ENCODE data around the gene F2. TPM values are rescaled to one million over a fixed set of nuclear protein-coding genes. Genes with fewer than 3 reads are reported as not detected.
"Not testable (repeated sequence)": the region's sequence is repeated elsewhere in the genome, so short reads cannot be mapped to it uniquely, and the experiment has no call there.

The F2 gene
- polyA plus RNA-seq, 4 donors = 0.09 to 2.3 TPM; not detected in 2

DNA sequence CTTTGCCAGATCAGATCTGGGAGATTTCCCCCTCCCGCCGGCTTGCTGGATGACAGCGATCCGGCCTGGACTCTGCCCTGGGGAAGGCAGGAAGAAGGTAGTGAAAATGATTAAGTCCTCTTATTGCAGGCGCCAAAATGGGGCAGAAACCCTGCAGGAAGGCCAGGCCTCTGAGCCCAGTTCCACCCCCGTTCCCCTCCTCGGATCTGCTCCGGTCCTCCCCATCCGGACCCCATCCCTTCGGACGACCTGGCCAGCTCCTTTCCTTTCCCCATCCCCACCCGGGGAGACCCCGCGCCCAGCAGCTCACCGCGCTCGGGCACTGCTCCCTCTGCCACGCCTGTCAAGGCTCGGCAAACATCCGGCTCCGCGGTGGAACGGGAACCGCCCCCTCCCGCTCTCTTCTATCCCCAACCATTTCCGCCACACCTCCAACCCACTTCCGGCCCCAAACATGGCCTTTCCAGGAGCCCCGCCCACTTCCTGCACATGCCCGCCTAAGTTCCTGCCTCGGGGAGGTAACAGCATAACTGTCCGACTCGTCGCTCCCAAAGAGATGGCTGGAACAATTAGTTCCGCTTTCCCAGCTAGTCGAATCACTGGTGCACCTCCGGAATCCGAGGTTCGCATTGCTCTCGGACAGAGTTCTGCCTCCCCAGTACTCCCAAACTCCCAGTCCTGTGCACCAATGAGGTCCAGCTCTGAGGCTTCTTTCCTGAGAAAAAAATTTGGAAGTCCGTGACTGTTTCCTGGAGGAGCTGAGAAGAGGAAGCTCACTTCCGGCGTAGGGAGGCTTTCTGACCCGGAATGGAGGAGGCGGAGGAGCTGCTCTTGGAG lies 18.6 kb upstream of the F2 start, which contains the start of the genes ARHGAP1 and ZNF408:
TSS of gene ARHGAP1 (minus strand) at position 379 of the 837 bp plus-strand sequence. CDS start 4,512 bp downstream, outside the sequence.
TSS of gene ZNF408 (plus strand) at position 791 of the 837 bp plus-strand sequence. CDS start at position 808, 17 bp downstream.
- peak within 1 kb of the TSS; percentile 80 to 96 (median 93) for H3K27ac ChIP-seq (ENCODE audit: low read depth in 1 of 3, low read length in 2 of 3)

DNA sequence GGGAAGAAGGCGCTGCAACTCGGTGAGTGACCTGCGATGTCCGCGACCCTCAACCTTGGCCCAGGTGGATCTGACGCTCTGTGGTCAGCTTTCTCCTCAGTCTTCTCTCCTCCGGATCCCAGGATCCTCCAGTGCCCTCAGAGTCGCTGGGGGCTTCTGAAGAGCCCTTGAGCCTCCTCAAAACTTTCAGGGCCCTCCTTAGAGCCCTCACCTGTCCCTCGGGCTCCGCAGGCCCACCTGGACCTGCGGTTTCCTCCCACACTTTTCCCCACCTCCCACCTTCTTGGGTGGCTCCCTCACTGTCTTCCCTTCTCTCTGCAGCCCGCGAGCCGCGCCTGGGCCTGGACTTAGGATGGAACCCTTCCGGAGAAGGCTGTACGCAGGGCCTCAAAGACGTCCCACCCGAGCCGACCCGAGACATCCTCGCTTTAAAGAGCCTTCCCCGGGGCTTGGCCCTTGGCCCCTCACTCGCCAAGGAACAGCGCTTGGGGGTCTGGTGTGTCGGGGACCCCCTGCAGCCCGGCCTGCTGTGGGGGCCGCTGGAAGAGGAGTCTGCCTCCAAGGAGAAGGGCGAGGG lies 17.8 kb upstream of the F2 start:
- H3K27ac ChIP-seq (ENCODE audit: low read depth in 1 of 3, low read length in 2 of 3) = peak overlapping the region in 2 of 3 donors; percentile 92 to 93
- peaks cover 0 to 18% (median 3%) of the 10 kb centered on the region in 3 donors for H3K4me1 ChIP-seq (ENCODE audit: control insufficient read depth in 3 of 3, insufficient read depth in 2 of 3, low read depth in 1 of 3, low read length in 2 of 3)
- no peaks in the 10 kb centered on the region for H3K27me3 ChIP-seq (ENCODE audit: control insufficient read depth in 3 of 3, insufficient read depth in 3 of 3, low read length in 3 of 3)
- H3K36me3 ChIP-seq (ENCODE audit: control insufficient read depth in 3 of 3, insufficient read depth in 2 of 3, low read depth in 1 of 3, low read length in 3 of 3) = peaks cover 14 to 54% (median 16%) of the 10 kb centered on the region in 3 donors
- H3K4me3 ChIP-seq (ENCODE audit: low read depth in 1 of 3, low read length in 3 of 3) = peak overlapping the region; percentile 81 to 99 (median 95)
- no peaks in the 10 kb centered on the region for H3K9me3 ChIP-seq (ENCODE audit: control insufficient read depth in 2 of 2, insufficient read depth in 1 of 2, low read depth in 1 of 2, low read length in 1 of 2)
- FAIRE-seq (no peak), DNase-seq (no peak)
- WGBS, 3 donors = 1 to 2% (median 1%) methylated on average over 28 to 29 of the region's 29 CpGs

More for the DNA sequence above, 18.6 kb upstream of the F2 start, which contains the start of the genes ARHGAP1 and ZNF408:
- Histone ChIP-seq H3K4me1 (ENCODE audit: control insufficient read depth in 3 of 3, insufficient read depth in 2 of 3, low read depth in 1 of 3, low read length in 2 of 3) (peaks cover 0 to 18% (median 3%) of the 10 kb centered on the region in 3 donors), H3K4me3 (ENCODE audit: low read depth in 1 of 3, low read length in 3 of 3) (peak within 1 kb of the TSS; percentile 81 to 99 (median 95)), H3K27me3 (ENCODE audit: control insufficient read depth in 3 of 3, insufficient read depth in 3 of 3, low read length in 3 of 3) (no peaks in the 10 kb centered on the region), H3K36me3 (ENCODE audit: control insufficient read depth in 3 of 3, insufficient read depth in 2 of 3, low read depth in 1 of 3, low read length in 3 of 3) (peaks cover 12 to 54% (median 16%) of the 10 kb centered on the region in 3 donors), H3K9me3 (ENCODE audit: control insufficient read depth in 2 of 2, insufficient read depth in 1 of 2, low read depth in 1 of 2, low read length in 1 of 2) (no peaks in the 10 kb centered on the region)
- FAIRE-seq (no peak), DNase-seq (peak; percentile 99 to 100)
- 0 to 1% (median 1%) methylated on average over 41 to 44 of the region's 44 CpGs for WGBS, 3 donors

DNA sequence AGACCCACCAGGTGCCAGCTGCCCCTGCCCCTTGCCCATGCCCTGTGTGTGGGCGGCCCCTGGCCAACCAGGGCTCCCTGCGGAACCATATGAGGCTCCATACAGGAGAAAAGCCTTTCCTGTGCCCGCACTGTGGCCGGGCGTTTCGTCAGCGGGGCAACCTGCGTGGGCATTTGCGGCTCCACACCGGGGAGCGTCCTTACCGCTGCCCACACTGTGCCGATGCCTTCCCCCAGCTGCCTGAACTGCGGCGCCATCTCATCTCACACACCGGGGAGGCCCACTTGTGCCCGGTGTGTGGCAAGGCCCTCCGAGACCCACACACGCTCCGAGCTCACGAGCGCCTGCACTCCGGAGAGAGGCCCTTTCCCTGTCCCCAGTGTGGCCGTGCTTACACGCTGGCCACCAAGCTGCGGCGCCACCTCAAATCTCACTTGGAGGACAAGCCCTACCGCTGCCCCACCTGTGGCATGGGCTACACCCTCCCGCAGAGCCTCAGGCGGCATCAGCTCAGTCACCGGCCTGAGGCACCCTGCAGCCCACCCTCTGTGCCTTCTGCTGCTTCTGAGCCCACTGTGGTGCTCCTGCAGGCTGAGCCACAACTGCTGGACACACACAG lies 13.8 kb upstream of the F2 start:
- Histone ChIP-seq H3K4me1 (ENCODE audit: control insufficient read depth in 3 of 3, insufficient read depth in 2 of 3, low read depth in 1 of 3, low read length in 2 of 3) (peaks cover 0 to 10% (median 0%) of the 10 kb centered on the region in 3 donors), H3K36me3 (ENCODE audit: control insufficient read depth in 3 of 3, insufficient read depth in 2 of 3, low read depth in 1 of 3, low read length in 3 of 3) (peaks cover 14 to 60% (median 16%) of the 10 kb centered on the region in 3 donors), H3K4me3 (ENCODE audit: low read depth in 1 of 3, low read length in 3 of 3) (no peak overlapping the region), H3K27me3 (ENCODE audit: control insufficient read depth in 3 of 3, insufficient read depth in 3 of 3, low read length in 3 of 3) (no peaks in the 10 kb centered on the region), H3K27ac (ENCODE audit: low read depth in 1 of 3, low read length in 2 of 3) (no peak overlapping the region), H3K9me3 (ENCODE audit: control insufficient read depth in 2 of 2, insufficient read depth in 1 of 2, low read depth in 1 of 2, low read length in 1 of 2) (no peaks in the 10 kb centered on the region)
- FAIRE-seq (no peak), DNase-seq (no peak)
- 96 to 98% (median 97%) methylated on average over 25 to 31 of the region's 31 CpGs for WGBS, 3 donors

DNA sequence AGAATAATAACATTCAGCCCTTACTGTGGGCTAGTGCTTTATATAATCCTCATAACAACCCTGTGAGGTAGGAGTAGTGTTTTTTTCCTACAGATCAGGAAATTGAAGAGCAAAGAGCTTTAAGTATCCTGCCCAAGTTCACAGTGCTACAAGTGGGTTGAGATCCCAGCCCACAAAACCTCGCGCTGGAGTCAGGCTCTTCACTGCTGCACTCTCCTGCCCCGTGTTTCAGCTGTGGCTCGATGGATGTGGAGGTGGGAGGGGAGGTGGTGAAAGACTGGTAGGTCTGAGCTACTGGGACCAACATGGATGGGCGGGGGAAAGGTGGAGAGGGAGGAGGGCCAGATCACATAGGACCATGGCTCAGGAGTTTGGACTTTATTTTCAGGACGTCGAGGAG lies 12.1 kb upstream of the F2 start:
- Histone ChIP-seq H3K9me3 (ENCODE audit: control insufficient read depth in 2 of 2, insufficient read depth in 1 of 2, low read depth in 1 of 2, low read length in 1 of 2) (no peaks in the 10 kb centered on the region), H3K27ac (ENCODE audit: low read depth in 1 of 3, low read length in 2 of 3) (no peak overlapping the region), H3K4me1 (ENCODE audit: control insufficient read depth in 3 of 3, insufficient read depth in 2 of 3, low read depth in 1 of 3, low read length in 2 of 3) (peaks cover 0 to 7% (median 0%) of the 10 kb centered on the region in 3 donors), H3K4me3 (ENCODE audit: low read depth in 1 of 3, low read length in 3 of 3) (no peak overlapping the region), H3K36me3 (ENCODE audit: control insufficient read depth in 3 of 3, insufficient read depth in 2 of 3, low read depth in 1 of 3, low read length in 3 of 3) (peaks cover 14 to 61% (median 16%) of the 10 kb centered on the region in 3 donors), H3K27me3 (ENCODE audit: control insufficient read depth in 3 of 3, insufficient read depth in 3 of 3, low read length in 3 of 3) (no peaks in the 10 kb centered on the region)
- FAIRE-seq (no peak), DNase-seq (no peak)
- 84 to 88% (median 87%) methylated on average over 7 of the region's 7 CpGs for WGBS, 3 donors

DNA sequence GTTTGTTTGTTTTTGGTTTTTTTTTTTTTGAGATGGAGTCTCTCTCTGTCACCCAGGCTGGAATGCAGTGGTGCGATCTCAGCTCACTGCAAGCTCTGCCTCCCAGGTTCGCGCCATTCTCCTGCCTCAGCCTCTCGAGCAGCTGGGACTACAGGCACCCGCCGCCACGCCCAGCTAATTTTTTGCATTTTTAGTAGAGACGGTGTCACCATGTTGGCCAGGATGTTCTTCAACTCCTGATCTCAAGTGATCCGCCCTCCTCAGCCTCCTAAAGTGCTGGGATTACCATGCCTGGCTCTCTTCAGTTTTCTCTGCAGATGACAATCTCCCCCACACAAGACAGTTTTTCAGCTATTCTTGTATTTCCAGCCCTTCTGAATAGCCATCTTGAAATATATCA lies 9.7 kb upstream of the F2 start:
- not testable (repeated sequence) for H3K4me1 ChIP-seq (ENCODE audit: control insufficient read depth in 3 of 3, insufficient read depth in 2 of 3, low read depth in 1 of 3, low read length in 2 of 3); H3K27me3 ChIP-seq (ENCODE audit: control insufficient read depth in 3 of 3, insufficient read depth in 3 of 3, low read length in 3 of 3); H3K9me3 ChIP-seq (ENCODE audit: control insufficient read depth in 2 of 2, insufficient read depth in 1 of 2, low read depth in 1 of 2, low read length in 1 of 2); DNase-seq; FAIRE-seq; H3K4me3 ChIP-seq (ENCODE audit: low read depth in 1 of 3, low read length in 3 of 3); H3K27ac ChIP-seq (ENCODE audit: low read depth in 1 of 3, low read length in 2 of 3)
- peaks cover 14 to 42% (median 16%) of the 10 kb centered on the region in 3 donors for H3K36me3 ChIP-seq (ENCODE audit: control insufficient read depth in 3 of 3, insufficient read depth in 2 of 3, low read depth in 1 of 3, low read length in 3 of 3)
- WGBS, 3 donors = 87 to 91% (median 91%) methylated on average over 8 to 9 of the region's 9 CpGs

DNA sequence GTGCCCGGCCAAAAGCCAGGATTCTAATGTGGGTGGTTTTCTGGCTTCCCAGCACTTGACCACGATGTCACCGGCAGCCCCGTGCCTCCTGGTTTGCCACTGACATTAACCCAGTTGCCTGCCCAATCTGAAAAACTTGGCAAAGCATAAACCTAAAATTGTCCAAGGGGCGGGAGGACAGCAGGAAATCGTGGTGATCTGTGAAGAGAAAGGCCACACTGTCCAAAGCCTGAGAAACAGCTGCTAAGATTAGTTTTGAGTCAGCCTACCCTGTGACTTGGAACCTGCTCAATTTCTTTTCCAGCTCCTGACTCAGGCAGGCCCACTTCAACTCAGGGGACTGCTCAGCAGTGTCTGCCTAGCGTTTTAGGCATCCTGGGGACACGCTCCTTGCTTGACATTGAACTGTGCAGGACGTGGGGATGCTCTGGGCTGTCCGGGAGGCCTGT lies 8.2 kb upstream of the F2 start:
- H3K9me3 ChIP-seq (ENCODE audit: control insufficient read depth in 2 of 2, insufficient read depth in 1 of 2, low read depth in 1 of 2, low read length in 1 of 2) = no peaks in the 10 kb centered on the region
- no peak overlapping the region for H3K4me3 ChIP-seq (ENCODE audit: low read depth in 1 of 3, low read length in 3 of 3)
- H3K36me3 ChIP-seq (ENCODE audit: control insufficient read depth in 3 of 3, insufficient read depth in 2 of 3, low read depth in 1 of 3, low read length in 3 of 3) = peaks cover 2 to 27% (median 2%) of the 10 kb centered on the region in 3 donors
- 68 to 78% (median 75%) methylated on average over 10 of the region's 10 CpGs for WGBS, 3 donors
- H3K27me3 ChIP-seq (ENCODE audit: control insufficient read depth in 3 of 3, insufficient read depth in 3 of 3, low read length in 3 of 3) = no peaks in the 10 kb centered on the region
- H3K27ac ChIP-seq (ENCODE audit: low read depth in 1 of 3, low read length in 2 of 3) = peak overlapping the region in 1 of 3 donors; percentile 55
- FAIRE-seq (no peak), DNase-seq (no peak)
- H3K4me1 ChIP-seq (ENCODE audit: control insufficient read depth in 3 of 3, insufficient read depth in 2 of 3, low read depth in 1 of 3, low read length in 2 of 3) = no peaks in the 10 kb centered on the region

DNA sequence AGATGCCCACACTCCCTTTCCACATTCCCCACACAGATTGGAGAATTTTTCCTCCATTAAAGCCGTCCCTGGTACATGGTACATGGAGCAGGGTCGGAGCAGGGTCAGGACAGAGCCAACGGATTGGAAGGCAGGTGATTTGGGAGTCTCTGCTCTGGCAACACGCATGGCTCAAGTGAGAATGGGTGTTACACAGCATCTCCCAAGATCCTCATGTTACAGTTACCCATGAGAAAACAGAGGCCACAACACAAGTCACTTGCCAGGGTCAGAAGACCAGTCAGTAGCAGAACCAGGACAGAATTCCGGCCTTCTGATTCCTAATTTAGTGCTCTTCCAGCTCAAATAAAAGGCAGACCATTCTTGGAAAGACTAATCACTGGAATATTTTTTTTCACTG lies 7.7 kb upstream of the F2 start:
- FAIRE-seq (no peak), DNase-seq (no peak)
- Histone ChIP-seq H3K27me3 (ENCODE audit: control insufficient read depth in 3 of 3, insufficient read depth in 3 of 3, low read length in 3 of 3) (no peaks in the 10 kb centered on the region), H3K27ac (ENCODE audit: low read depth in 1 of 3, low read length in 2 of 3) (peak overlapping the region in 1 of 3 donors; percentile 55), H3K4me3 (ENCODE audit: low read depth in 1 of 3, low read length in 3 of 3) (no peak overlapping the region), H3K9me3 (ENCODE audit: control insufficient read depth in 2 of 2, insufficient read depth in 1 of 2, low read depth in 1 of 2, low read length in 1 of 2) (no peaks in the 10 kb centered on the region), H3K36me3 (ENCODE audit: control insufficient read depth in 3 of 3, insufficient read depth in 2 of 3, low read depth in 1 of 3, low read length in 3 of 3) (peaks cover 0 to 23% (median 0%) of the 10 kb centered on the region in 3 donors), H3K4me1 (ENCODE audit: control insufficient read depth in 3 of 3, insufficient read depth in 2 of 3, low read depth in 1 of 3, low read length in 2 of 3) (no peaks in the 10 kb centered on the region)
- whole genome bisulfite sequencing, 3 donors = 83 to 91% (median 86%) methylated on average over 5 of the region's 5 CpGs
